ENCODE results near the gene TXNRD1. TPM values are rescaled to one million over a fixed set of nuclear protein-coding genes. Genes with fewer than 3 reads are reported as not detected.

Gene TXNRD1
- total RNA-seq, 1 donor from 2014 or later = 100 TPM

DNA sequence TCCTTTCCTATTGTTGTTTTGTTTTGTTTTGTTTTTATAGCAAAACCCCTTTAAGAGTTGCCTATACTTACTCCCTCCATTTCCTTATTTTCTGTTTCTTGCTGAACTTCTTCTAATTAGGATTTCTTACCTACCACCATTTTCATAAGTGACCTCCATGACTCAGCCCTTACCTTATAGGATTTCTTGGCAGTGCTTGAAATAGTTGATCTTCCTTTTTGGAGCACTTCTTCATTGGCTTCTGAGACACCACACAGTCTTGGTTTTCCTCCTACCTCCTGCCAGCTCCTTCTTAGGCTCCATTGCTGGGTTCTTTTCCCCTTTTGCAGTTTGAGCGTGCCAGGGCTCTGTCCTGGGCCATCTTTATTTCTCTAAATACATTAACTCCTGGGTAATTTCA is 64.5 kb downstream of the TXNRD1 start:
- no peak for DNase-seq (ENCODE audit: extremely low spot score, unreplicated experiment)
- TF ChIP-seq, protein P1, sequence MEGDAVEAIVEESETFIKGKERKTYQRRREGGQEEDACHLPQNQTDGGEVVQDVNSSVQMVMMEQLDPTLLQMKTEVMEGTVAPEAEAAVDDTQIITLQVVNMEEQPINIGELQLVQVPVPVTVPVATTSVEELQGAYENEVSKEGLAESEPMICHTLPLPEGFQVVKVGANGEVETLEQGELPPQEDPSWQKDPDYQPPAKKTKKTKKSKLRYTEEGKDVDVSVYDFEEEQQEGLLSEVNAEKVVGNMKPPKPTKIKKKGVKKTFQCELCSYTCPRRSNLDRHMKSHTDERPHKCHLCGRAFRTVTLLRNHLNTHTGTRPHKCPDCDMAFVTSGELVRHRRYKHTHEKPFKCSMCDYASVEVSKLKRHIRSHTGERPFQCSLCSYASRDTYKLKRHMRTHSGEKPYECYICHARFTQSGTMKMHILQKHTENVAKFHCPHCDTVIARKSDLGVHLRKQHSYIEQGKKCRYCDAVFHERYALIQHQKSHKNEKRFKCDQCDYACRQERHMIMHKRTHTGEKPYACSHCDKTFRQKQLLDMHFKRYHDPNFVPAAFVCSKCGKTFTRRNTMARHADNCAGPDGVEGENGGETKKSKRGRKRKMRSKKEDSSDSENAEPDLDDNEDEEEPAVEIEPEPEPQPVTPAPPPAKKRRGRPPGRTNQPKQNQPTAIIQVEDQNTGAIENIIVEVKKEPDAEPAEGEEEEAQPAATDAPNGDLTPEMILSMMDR (IDR thresholded peaks at IDR 0.05) = no peak
- H3K4me3 Mint-ChIP-seq (ENCODE audit: unreplicated experiment) = no peak overlapping the region
- H3K36me3 Mint-ChIP-seq (ENCODE audit: unreplicated experiment) = no peaks in the 10 kb centered on the region
- no peak overlapping the region for H3K27ac Mint-ChIP-seq (ENCODE audit: unreplicated experiment)
- no peaks in the 10 kb centered on the region for H3K27me3 Mint-ChIP-seq (ENCODE audit: unreplicated experiment)
- no peaks in the 10 kb centered on the region for H3K9me3 Mint-ChIP-seq (ENCODE audit: unreplicated experiment)
- H3K4me1 Mint-ChIP-seq (ENCODE audit: unreplicated experiment) = peaks cover 23% of the 10 kb centered on the region

DNA sequence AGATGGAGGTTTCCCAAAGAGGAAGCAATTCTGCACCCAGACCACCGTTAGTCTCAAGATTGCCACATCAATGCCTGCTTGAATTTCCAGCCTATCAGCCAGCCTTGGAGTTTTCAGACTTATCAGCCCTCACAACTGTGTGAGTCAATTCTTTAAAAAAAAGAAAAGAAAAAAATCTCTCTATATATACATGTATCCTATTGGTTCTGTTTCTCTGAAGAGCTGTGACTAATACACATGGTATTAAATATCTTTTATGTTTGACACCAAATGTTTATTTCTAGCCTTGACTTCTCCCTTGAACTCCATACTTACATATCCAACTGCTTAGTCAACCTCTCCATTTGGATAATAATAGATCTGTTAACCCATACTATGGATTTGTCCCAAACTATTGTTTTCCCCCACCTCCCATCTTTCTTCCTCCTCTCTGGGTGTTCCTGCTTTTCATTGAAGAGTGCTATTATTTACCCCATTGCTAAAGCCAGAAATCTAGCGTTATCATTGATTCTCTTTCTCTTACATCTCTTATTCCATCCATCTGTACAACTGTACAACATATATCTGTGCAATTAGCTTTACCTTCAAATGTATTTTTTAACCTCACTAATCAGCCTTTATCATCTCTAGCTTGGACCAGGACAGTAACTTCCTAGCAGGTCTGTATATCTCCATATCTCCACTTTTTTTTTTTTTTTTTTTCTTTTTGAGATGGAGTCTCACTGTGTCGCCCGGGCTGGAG is 65.3 kb downstream of the TXNRD1 start:
- Mint-ChIP-seq H3K9me3 (ENCODE audit: unreplicated experiment) (no peaks in the 10 kb centered on the region), H3K36me3 (ENCODE audit: unreplicated experiment) (no peaks in the 10 kb centered on the region), H3K27ac (ENCODE audit: unreplicated experiment) (peak overlapping the region; percentile 43), H3K4me1 (ENCODE audit: unreplicated experiment) (peaks cover 27% of the 10 kb centered on the region), H3K27me3 (ENCODE audit: unreplicated experiment) (no peaks in the 10 kb centered on the region), H3K4me3 (ENCODE audit: unreplicated experiment) (no peak overlapping the region)
- TF ChIP-seq, protein P1 (IDR thresholded peaks at IDR 0.05) = no peak
- no peak for DNase-seq (ENCODE audit: extremely low spot score, unreplicated experiment)

DNA sequence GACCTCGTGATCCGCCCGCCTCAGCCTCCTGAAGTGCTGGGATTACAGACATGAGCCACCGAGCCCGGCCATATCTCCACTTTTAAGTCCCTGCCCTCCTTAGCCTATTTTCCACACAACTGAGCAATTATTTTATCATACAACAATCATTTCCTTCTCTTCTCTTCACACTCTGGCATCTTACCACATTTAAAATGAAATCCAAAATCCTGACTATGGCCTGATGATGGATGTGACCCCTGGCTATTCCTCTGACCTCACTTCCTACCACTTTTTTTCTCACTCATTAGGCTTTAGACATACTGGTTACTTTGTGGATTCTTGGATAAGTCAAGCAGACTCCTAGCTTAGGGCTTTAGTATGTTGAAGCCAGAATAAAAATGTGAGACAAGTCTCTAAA is 66.1 kb downstream of the TXNRD1 start:
- H3K27me3 Mint-ChIP-seq (ENCODE audit: unreplicated experiment) = no peaks in the 10 kb centered on the region

DNA sequence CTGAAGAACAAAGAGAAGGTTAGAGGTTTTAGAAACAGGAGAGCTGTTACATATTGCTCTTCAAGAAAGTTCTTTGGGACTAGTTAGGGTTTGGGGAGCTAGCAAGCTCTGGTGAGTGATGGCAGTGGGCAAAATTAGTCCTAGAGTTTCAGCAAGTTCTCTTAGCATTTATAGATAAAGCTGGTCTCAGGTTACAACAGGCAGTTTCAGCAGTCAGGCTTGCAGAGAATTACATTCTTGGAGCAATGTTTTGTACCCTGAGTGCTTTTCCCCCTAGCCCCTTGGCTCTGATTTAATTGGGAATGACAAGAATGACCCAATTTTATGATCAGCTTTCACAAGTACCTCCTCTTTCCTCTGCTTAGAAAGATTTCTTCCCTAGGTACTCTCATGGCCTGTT is 66.5 kb downstream of the TXNRD1 start:
- Mint-ChIP-seq H3K4me3 (ENCODE audit: unreplicated experiment) (no peak overlapping the region), H3K9me3 (ENCODE audit: unreplicated experiment) (no peaks in the 10 kb centered on the region), H3K27ac (ENCODE audit: unreplicated experiment) (peak overlapping the region; percentile 78), H3K27me3 (ENCODE audit: unreplicated experiment) (no peaks in the 10 kb centered on the region), H3K4me1 (ENCODE audit: unreplicated experiment) (peaks cover 36% of the 10 kb centered on the region), H3K36me3 (ENCODE audit: unreplicated experiment) (no peaks in the 10 kb centered on the region)
- TF ChIP-seq, protein P1 (IDR thresholded peaks at IDR 0.05) = no peak
- DNase-seq (ENCODE audit: extremely low spot score, unreplicated experiment) = no peak

More for the DNA sequence above, 66.1 kb downstream of the TXNRD1 start:
- Mint-ChIP-seq H3K36me3 (ENCODE audit: unreplicated experiment) (no peaks in the 10 kb centered on the region), H3K4me1 (ENCODE audit: unreplicated experiment) (peaks cover 35% of the 10 kb centered on the region), H3K9me3 (ENCODE audit: unreplicated experiment) (no peaks in the 10 kb centered on the region), H3K4me3 (ENCODE audit: unreplicated experiment) (no peak overlapping the region), H3K27ac (ENCODE audit: unreplicated experiment) (peak overlapping the region; percentile 78)
- TF ChIP-seq, protein P1 (IDR thresholded peaks at IDR 0.05) = no peak
- no peak for DNase-seq (ENCODE audit: extremely low spot score, unreplicated experiment)

DNA sequence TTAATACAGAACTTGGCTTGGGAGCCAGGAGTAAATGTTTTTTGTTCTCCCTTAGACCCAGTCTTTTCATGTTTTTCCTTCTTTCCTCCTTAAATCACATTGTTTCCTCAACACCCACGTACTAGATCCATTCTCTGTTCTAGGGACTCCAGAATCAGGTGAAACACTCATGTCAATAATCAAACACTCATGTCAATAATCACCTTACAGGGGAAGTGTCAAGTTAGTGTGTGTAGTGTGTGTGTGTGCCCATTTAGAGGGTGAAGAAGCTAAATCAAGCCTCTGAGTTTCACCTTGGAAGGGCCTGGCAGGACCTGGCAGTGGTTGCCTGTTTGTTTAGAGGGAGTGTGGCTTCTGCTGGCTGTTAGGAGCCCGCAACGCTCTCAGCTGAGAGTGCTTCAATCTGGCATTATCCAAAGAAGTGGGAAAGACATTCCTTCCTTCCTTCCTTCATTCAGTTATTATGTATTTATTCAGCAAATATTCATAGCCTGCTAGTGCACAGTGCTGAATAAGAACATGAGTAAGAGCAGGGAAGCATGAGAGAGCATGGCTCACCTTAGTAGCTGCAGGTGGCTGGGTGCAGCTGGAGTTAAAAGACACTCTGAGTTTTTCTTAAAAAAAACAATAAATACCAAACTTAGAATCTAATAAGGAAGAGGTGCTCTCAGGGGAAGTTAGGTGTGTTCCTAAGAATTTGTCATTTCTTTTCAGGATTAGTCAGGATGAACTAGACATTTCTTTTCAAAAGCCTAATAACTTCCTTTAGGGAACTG is 70.3 kb downstream of the TXNRD1 start:
- H3K36me3 Mint-ChIP-seq (ENCODE audit: unreplicated experiment) = peaks cover 3% of the 10 kb centered on the region
- no peak for DNase-seq (ENCODE audit: extremely low spot score, unreplicated experiment)
- no peaks in the 10 kb centered on the region for H3K9me3 Mint-ChIP-seq (ENCODE audit: unreplicated experiment)
- H3K27ac Mint-ChIP-seq (ENCODE audit: unreplicated experiment) = peak overlapping the region; percentile 100
- TF ChIP-seq, protein P1 (IDR thresholded peaks at IDR 0.05) = no peak
- peaks cover 31% of the 10 kb centered on the region for H3K4me1 Mint-ChIP-seq (ENCODE audit: unreplicated experiment)
- H3K4me3 Mint-ChIP-seq (ENCODE audit: unreplicated experiment) = peak overlapping the region; percentile 99
- H3K27me3 Mint-ChIP-seq (ENCODE audit: unreplicated experiment) = no peaks in the 10 kb centered on the region
